Epithelial cell of proximal tubule (primary cell): Measurements from ENCODE around the gene NBAS. TPM values are rescaled to one million over a fixed set of nuclear protein-coding genes. Genes with fewer than 3 reads are reported as not detected.
"Not testable (repeated sequence)": the region's sequence is repeated elsewhere in the genome, so short reads cannot be mapped to it uniquely, and the experiment has no call there.

Experiments used
- DNase-seq: peaks from one replicate; pipeline ENCODE4 v3.0.0-alpha.2; 2011; ENCODE audit warnings: low read depth
- H3K4me3 ChIP-seq: 2 replicates; pipeline ENCODE4 v1.5.1; 2011; ENCODE audit warnings: low read depth, mild to moderate bottlenecking, low read length
- total RNA-seq: library from RNA; depleted of rRNA; stranded (reverse); fragments of >200 nt; gene quantifications from 2 replicates; pipeline ENCODE4 v1.2.3, GENCODE V29; 2015
- TF ChIP-seq, protein P1 (sequence below): conservative IDR thresholded peaks from 2 replicates; pipeline ENCODE4 v1.5.1; 2012; ENCODE audit warnings: low read depth, mild to moderate bottlenecking, low read length

The NBAS gene
- total RNA-seq, 1 donor from 2014 or later, result 48.4 TPM

DNA sequence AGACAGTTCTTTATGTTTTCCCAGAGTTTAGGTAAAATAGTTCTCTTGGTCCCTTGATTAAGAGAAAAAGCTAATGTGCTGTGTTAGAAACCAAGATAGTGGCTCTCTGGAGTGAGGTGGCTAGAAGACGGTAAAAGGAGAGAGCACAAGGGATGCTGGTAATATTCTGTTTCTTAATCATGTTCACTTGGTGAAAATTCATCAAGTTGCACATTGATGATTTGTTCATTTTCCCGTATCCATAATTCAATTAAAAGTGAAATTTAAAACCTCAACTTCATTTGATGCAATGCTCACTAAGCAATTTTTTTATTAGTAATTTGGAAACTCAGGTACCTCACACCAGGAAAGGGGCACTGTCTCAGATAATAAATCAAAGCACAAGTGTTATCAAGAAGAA, 113.8 kb downstream of the NBAS start:
- no peak overlapping the region for H3K4me3 ChIP-seq
- TF ChIP-seq, protein P1, sequence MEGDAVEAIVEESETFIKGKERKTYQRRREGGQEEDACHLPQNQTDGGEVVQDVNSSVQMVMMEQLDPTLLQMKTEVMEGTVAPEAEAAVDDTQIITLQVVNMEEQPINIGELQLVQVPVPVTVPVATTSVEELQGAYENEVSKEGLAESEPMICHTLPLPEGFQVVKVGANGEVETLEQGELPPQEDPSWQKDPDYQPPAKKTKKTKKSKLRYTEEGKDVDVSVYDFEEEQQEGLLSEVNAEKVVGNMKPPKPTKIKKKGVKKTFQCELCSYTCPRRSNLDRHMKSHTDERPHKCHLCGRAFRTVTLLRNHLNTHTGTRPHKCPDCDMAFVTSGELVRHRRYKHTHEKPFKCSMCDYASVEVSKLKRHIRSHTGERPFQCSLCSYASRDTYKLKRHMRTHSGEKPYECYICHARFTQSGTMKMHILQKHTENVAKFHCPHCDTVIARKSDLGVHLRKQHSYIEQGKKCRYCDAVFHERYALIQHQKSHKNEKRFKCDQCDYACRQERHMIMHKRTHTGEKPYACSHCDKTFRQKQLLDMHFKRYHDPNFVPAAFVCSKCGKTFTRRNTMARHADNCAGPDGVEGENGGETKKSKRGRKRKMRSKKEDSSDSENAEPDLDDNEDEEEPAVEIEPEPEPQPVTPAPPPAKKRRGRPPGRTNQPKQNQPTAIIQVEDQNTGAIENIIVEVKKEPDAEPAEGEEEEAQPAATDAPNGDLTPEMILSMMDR, result no peak
- DNase-seq, result no peak

DNA sequence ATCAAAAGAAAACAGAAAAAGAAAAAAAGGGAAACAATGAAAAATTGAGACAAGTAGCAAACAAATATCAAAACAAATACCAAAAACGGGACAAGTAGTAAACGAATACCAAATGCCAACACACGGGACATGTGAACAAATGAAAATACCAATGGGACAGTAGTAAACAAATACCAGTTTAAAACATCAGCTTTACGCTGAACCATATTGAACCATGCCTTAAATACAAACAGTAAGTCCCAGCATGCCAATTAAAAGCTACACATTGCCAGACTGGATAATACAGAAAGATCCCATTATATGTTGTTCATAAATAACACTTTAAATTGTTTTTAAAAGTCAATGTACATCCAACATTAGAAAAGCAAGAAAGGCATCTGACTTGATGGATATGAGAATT, 114.2 kb downstream of the NBAS start:
- TF ChIP-seq, protein P1, result no peak
- no peak for DNase-seq
- no peak overlapping the region for H3K4me3 ChIP-seq

GRCh38 chr2:15445891-15446562, 115.1 kb downstream of the NBAS start:
- no peak for DNase-seq
- TF ChIP-seq, protein P1, result no peak
- H3K4me3 ChIP-seq, result no peak overlapping the region

DNA sequence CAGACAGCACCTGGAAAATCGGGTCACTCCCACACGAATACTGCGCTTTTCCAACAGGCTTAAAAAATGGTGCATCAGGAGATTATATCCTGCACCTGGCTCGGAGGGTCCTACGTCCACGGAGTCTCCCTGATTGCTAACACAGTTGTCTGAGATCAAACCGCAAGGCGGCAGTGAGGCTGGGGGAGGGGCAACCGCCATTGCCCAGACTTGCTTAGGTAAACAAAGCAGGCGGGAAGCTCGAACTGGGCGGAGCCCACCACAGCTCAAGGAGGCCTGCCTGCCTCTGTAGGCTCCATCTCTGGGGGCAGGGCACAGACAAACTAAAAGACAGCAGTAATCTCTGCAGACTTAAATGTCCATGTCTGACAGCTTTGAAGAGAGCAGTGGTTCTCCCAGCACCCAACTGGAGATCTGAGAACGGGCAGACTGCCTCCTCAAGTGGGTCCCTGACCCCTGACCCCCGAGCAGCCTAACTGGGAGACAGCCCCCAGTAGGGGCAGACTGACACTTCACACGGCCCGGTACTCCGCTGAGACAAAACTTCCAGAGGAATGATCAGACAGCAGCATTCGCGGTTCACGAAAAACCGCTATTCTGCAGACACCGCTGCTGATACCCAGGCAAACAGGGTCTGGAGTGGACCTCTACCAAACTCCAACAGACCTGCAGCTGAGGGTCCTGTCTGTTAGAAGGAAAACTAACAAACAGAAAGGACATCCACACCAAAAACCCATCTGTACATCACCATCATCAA, 121.2 kb downstream of the NBAS start:
- not testable (repeated sequence) for H3K4me3 ChIP-seq, DNase-seq

DNA sequence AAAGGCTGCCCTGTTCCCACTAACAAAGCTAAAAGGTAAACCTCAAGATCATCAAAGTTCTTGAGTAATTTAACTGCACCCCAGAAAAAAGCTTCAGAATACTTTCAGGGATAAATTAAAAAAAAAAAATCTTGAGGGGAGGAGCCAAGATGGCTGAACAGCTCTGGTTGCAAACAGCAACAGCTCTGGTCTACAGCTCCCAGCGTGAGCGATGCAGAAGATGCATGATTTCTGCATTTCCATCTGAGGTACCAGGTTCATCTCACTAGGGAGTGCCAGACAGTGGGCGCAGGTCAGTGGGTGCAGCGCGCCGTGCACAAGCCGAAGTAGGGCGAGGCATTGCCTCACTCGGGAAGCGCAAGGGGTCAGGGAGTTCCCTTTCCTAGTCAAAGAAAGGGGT, 121.8 kb downstream of the NBAS start:
- not testable (repeated sequence) for H3K4me3 ChIP-seq, DNase-seq

- DNase-seq, result no peak
- TF ChIP-seq, protein P1, result no peak
- no peak overlapping the region for H3K4me3 ChIP-seq
Measured at GRCh38 chr2:15436195-15436594, 124.9 kb downstream of the NBAS start.

- H3K4me3 ChIP-seq, result no peak overlapping the region
- no peak for DNase-seq
- TF ChIP-seq, protein P1, result no peak
Measured at GRCh38 chr2:15435474-15435873, 125.7 kb downstream of the NBAS start.

DNA sequence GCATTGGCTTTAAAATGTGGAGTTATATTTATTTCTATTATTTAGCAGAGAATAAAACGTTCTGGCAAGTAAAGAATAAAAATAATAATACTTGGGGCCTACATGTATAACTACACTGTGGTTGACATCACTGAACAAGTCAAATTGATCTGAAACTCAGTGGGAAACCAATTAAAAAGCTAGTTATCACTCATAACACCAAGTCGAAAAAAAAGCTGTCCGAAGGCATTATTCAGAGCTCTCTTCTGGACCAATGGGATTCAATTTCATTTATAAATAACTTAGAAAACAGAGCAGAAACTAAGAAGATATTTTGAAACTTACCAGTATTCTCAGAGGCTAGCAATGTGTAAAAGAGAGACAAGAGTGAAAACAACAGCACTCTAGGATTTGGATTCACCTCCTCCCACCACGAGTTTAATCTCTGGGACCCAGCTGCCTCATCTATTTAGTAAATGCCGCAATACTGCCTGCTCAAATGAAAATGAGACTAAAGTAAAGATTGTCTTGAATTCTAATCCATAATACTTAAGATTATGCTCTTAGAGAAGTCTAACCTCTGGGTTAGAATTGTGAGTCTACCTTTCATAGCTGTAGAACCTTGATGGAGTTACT, 128.4 kb downstream of the NBAS start:
- no peak for DNase-seq
- H3K4me3 ChIP-seq, result no peak overlapping the region
- TF ChIP-seq, protein P1, result no peak
